ENCODE data around the gene SLC25A12. TPM values are rescaled to one million over a fixed set of nuclear protein-coding genes. Genes with fewer than 3 reads are reported as not detected.

SLC25A12 gene
- total and polyA plus RNA-seq, 10 donors = 9.8 to 25.9 (median 17.8) TPM

DNA sequence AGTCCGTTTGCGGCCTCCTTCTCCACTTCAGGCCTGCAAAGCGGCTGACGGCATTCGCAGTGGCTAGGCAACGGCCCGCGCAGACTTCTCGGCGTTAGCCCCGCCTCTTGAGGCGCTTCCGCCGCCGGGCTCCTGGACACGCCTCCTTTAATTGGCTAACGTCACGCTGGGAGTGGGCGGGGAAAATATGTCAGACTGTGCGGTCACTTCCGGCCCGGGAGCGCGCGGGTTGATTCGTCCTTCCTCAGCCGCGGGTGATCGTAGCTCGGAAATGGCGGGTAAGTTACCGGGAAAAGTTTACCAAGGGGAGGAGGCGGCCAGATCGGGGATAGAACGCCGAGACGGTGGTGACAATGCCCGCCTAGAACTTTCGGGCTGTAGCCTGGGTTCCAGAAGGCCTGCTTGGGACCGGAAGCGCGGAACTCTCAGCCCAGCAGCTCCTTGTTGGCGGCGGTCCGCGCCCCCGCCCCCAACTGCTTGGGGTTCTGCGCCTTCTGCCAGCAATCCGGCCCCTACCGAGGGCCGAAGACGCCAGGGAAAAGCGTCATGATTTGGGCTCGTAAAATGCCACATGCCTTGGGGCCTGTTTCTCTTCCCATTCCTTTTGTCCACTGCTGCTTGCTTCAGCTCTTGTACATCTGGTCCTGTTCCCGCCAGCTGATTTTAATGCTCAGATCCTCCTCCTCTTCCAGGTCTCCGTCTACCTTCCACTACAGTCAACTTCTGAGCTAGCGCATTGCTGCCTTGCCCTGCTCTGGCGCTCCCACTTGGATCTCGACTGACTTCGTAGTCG, 28.4 kb upstream of the SLC25A12 start, which contains the start of gene HAT1:
TSS of gene HAT1 (plus strand) at position 232 of the 793 bp plus-strand sequence. CDS start at position 272, 40 bp downstream.
- peak; percentile 99 for DNase-seq
- peak within 1 kb of the TSS; percentile 82 to 97 (median 95) for H3K4me3 ChIP-seq
- 0 to 1% (median 0%) methylated on average over 48 to 61 of the region's 61 CpGs for WGBS, 5 donors
- H3K36me3 ChIP-seq = peaks cover 0 to 25% (median 6%) of the 10 kb centered on the region in 6 donors
- no peaks in the 10 kb centered on the region for H3K27me3 ChIP-seq (replicated peaks in 1 of 7)
- TF ChIP-seq, protein P1, sequence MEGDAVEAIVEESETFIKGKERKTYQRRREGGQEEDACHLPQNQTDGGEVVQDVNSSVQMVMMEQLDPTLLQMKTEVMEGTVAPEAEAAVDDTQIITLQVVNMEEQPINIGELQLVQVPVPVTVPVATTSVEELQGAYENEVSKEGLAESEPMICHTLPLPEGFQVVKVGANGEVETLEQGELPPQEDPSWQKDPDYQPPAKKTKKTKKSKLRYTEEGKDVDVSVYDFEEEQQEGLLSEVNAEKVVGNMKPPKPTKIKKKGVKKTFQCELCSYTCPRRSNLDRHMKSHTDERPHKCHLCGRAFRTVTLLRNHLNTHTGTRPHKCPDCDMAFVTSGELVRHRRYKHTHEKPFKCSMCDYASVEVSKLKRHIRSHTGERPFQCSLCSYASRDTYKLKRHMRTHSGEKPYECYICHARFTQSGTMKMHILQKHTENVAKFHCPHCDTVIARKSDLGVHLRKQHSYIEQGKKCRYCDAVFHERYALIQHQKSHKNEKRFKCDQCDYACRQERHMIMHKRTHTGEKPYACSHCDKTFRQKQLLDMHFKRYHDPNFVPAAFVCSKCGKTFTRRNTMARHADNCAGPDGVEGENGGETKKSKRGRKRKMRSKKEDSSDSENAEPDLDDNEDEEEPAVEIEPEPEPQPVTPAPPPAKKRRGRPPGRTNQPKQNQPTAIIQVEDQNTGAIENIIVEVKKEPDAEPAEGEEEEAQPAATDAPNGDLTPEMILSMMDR (IDR thresholded peaks at IDR 0.05 in 8 of 11, conservative IDR thresholded peaks at IDR 0.05 in 3 of 11) = no peak
- no peak for TF ChIP-seq POLR2A (IDR thresholded peaks at IDR 0.05)
- TF ChIP-seq POLR2AphosphoS5 (IDR thresholded peaks at IDR 0.05) = peak; percentile 85 to 92 (median 88)
- intact Hi-C loops (cut with DNase I; ENCODE audit: low total_unique reads) = no loop called here
- H3K27ac ChIP-seq = peak within 1 kb of the TSS; percentile 95 to 98 (median 96)
- peaks cover 6 to 57% (median 48%) of the 10 kb centered on the region in 6 donors for H3K4me1 ChIP-seq
- H3K9me3 ChIP-seq = no peaks in the 10 kb centered on the region

DNA sequence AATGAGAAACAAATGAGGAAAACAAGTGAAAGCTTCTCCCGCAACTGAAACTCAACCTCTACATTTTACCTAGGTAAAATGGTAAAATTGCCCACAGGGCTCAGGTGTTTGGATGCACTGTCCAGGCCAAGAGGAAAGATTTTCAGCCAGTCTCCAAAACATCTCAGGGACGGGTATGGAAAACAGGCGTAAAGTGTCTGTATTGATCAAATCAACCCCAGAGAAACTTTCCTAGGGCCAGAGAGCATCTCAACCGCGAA, 27.9 kb upstream of the SLC25A12 start:
- peaks cover 0 to 20% (median 5%) of the 10 kb centered on the region in 6 donors for H3K36me3 ChIP-seq
- intact Hi-C loops (cut with DNase I; ENCODE audit: low total_unique reads) = no loop called here
- peak overlapping the region; percentile 95 to 98 (median 96) for H3K27ac ChIP-seq
- no peak for DNase-seq
- H3K9me3 ChIP-seq = no peaks in the 10 kb centered on the region
- H3K4me3 ChIP-seq = peak overlapping the region; percentile 82 to 97 (median 95)
- no peaks in the 10 kb centered on the region for H3K27me3 ChIP-seq (replicated peaks in 1 of 7)
- H3K4me1 ChIP-seq = peaks cover 6 to 53% (median 44%) of the 10 kb centered on the region in 6 donors
- TF ChIP-seq POLR2A (IDR thresholded peaks at IDR 0.05) (no peak), POLR2AphosphoS5 (IDR thresholded peaks at IDR 0.05) (no peak)
- TF ChIP-seq, protein P1 (IDR thresholded peaks at IDR 0.05 in 8 of 11, conservative IDR thresholded peaks at IDR 0.05 in 3 of 11) = no peak
- WGBS, 5 donors = 11 to 21% (median 14%) methylated on average over 5 of the region's 5 CpGs

DNA sequence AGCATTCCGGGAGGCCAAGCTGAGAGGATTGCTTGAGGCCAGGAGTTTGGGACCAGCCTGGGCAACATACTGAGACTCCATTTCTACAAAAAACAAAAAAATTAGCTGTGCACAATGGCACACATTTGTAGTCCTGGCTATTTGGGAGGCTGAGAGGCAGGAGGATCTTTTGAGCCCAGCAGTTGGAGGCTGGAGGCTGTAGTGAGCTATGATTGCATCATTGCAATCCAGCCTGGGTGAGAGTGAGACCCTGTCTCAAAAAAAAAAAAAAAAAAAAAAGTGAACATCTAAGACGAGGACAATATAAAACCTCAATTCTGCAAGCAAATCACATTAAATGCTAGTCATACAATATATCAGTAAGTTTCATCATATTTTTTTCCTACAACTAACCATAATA, 25.4 kb upstream of the SLC25A12 start:
- H3K27ac ChIP-seq = no peak overlapping the region
- H3K27me3 ChIP-seq (replicated peaks in 1 of 7) = no peaks in the 10 kb centered on the region
- intact Hi-C loops (cut with DNase I; ENCODE audit: low total_unique reads) = no loop called here
- no peak for TF ChIP-seq POLR2A (IDR thresholded peaks at IDR 0.05)
- no peak for TF ChIP-seq POLR2AphosphoS5 (IDR thresholded peaks at IDR 0.05)
- TF ChIP-seq, protein P1 (IDR thresholded peaks at IDR 0.05 in 8 of 11, conservative IDR thresholded peaks at IDR 0.05 in 3 of 11) = no peak
- no peak for DNase-seq
- H3K4me3 ChIP-seq = no peak overlapping the region
- WGBS, 5 donors = 82 to 100% (median 90%) methylated on average over 2 of the region's 2 CpGs
- peaks cover 6 to 29% (median 24%) of the 10 kb centered on the region in 6 donors for H3K4me1 ChIP-seq
- H3K9me3 ChIP-seq = no peaks in the 10 kb centered on the region
- H3K36me3 ChIP-seq = no peaks in the 10 kb centered on the region

DNA sequence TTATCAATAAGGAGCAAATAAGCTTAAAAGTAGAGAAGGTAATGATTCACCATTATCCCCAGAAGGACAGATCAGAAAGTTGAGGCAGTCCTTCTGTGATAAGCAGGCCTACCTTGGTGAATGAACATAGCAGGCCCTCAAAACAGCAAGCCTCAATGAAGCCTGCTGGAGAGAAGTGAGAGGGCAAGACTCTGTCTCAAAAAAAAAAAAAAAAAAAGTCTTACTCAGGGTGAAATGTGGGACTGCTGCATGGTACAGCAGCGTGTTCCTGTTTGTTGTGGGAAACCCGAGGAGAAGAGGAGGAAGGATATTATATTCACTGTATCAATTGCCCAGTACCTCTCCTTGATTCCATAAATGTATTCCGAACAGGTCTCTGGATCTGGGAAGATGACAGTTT, 19.5 kb upstream of the SLC25A12 start:
- no peaks in the 10 kb centered on the region for H3K27me3 ChIP-seq (replicated peaks in 1 of 7)
- no peak overlapping the region for H3K4me3 ChIP-seq
- H3K36me3 ChIP-seq = no peaks in the 10 kb centered on the region
- intact Hi-C loops (cut with DNase I; ENCODE audit: low total_unique reads) = no loop called here
- no peaks in the 10 kb centered on the region for H3K9me3 ChIP-seq
- H3K4me1 ChIP-seq = no peaks in the 10 kb centered on the region
- WGBS, 5 donors = 66 to 83% (median 71%) methylated on average over 3 of the region's 3 CpGs
- DNase-seq = no peak
- TF ChIP-seq POLR2AphosphoS5 (IDR thresholded peaks at IDR 0.05) (no peak), POLR2A (IDR thresholded peaks at IDR 0.05) (no peak)
- no peak overlapping the region for H3K27ac ChIP-seq

Measured in spleen (tissue), 11 donors.